Cardiac muscle cell (in vitro differentiated cells and primary cell): ENCODE data around the gene TAF1A. TPM values are rescaled to one million over a fixed set of nuclear protein-coding genes. Genes with fewer than 3 reads are reported as not detected.

Experiments
- DNase-seq, 2 donors: peaks; one replicate each; pipeline versions ENCODE4 v3.0.0 to v3.0.0-alpha.2; 2010 to 2017; ENCODE audit warnings: low read depth in 1 of 2, low spot score in 1 of 2
- H3K27ac ChIP-seq: fragments of 200-600 bp; sonication (generic); 2 replicates; pipeline ENCODE4 v1.5.1; 2016
- H3K27me3 ChIP-seq: fragments of 200-600 bp; sonication (generic); 2 replicates; pipeline ENCODE4 v1.6.0; 2016; ENCODE audit warnings: control low read depth
- H3K36me3 ChIP-seq: fragments of 200-600 bp; sonication (generic); 2 replicates; pipeline ENCODE4 v1.5.1; 2016; ENCODE audit warnings: control low read depth
- H3K4me1 ChIP-seq: fragments of 200-600 bp; sonication (generic); 2 replicates; pipeline ENCODE4 v1.8.1; 2017; ENCODE audit warnings: low read depth, mild to moderate bottlenecking, mixed run types
- H3K4me3 ChIP-seq: fragments of 200-600 bp; sonication (generic); 2 replicates; pipeline ENCODE4 v1.5.1; 2016; ENCODE audit warnings: mild to moderate bottlenecking
- H3K9me3 ChIP-seq: fragments of 200-600 bp; sonication (generic); 2 replicates; pipeline ENCODE4 v1.5.1; 2017; ENCODE audit warnings: low read depth, mild to moderate bottlenecking, control low read depth
- CTCF ChIP-seq: IDR thresholded peaks from 2 replicates; pipeline ENCODE4 v1.5.1; 2012; ENCODE audit warnings: low read depth, mild to moderate bottlenecking, low read length
- polyA plus RNA-seq: library from polyadenylated mRNA; unstranded; fragments of >200 nt; fragmentation: Nextera tagmentation; extraction: Ambion mirVana; gene quantifications from 2 replicates; pipeline ENCODE4 v1.2.1, GENCODE V29; 2016
- total RNA-seq: library from RNA; depleted of rRNA; stranded (reverse); fragments of >200 nt; gene quantifications from 2 replicates; pipeline ENCODE4 v1.2.3, GENCODE V29; 2016

Gene TAF1A
- total and polyA plus RNA-seq, 2 experiments from 2014 or later, result 3.9 to 5.0 TPM

GRCh38 chr1:222535455-222535854 lies 54.3 kb downstream of the TAF1A start:
- H3K4me1 ChIP-seq, result no peaks in the 10 kb centered on the region
- H3K36me3 ChIP-seq, result no peaks in the 10 kb centered on the region
- H3K27ac ChIP-seq, result no peak overlapping the region
- no peak for DNase-seq
- TF ChIP-seq CTCF, result no peak
- H3K4me3 ChIP-seq, result no peak overlapping the region
- H3K27me3 ChIP-seq, result no peaks in the 10 kb centered on the region
- no peaks in the 10 kb centered on the region for H3K9me3 ChIP-seq

DNA sequence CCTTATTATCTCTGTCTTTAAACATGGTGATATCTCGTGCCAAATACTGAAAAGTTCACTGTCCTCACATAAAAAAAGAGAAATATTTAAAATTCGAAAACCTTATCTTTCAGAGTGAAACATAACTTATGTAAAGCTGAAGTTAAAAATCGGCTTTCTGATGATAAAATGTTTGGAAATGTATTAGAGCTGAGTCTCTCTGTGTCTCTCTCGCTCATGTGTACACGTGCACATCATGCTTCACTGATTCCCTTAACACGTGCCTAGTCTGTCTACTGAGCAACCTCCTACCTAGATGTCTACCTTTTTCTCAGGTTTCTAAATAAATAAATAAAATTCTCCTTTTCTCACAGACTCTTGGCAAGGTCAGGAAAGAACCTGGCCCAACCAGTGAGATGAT lies 58.9 kb downstream of the TAF1A start:
- TF ChIP-seq CTCF, result no peak
- H3K4me1 ChIP-seq, result no peaks in the 10 kb centered on the region
- DNase-seq, result no peak
- no peak overlapping the region for H3K4me3 ChIP-seq
- H3K9me3 ChIP-seq, result no peaks in the 10 kb centered on the region
- H3K27me3 ChIP-seq, result no peaks in the 10 kb centered on the region
- no peaks in the 10 kb centered on the region for H3K36me3 ChIP-seq
- H3K27ac ChIP-seq, result no peak overlapping the region

GRCh38 chr1:222529916-222530315 lies 59.8 kb downstream of the TAF1A start:
- Histone ChIP-seq H3K27ac (no peak overlapping the region), H3K9me3 (no peaks in the 10 kb centered on the region), H3K4me1 (no peaks in the 10 kb centered on the region), H3K36me3 (no peaks in the 10 kb centered on the region), H3K4me3 (no peak overlapping the region), H3K27me3 (no peaks in the 10 kb centered on the region)
- no peak for TF ChIP-seq CTCF
- DNase-seq, result no peak

GRCh38 chr1:222529181-222529580 lies 60.6 kb downstream of the TAF1A start:
- no peak for DNase-seq
- H3K4me3 ChIP-seq, result no peak overlapping the region
- no peaks in the 10 kb centered on the region for H3K4me1 ChIP-seq
- no peak for TF ChIP-seq CTCF
- H3K27me3 ChIP-seq, result no peaks in the 10 kb centered on the region
- no peak overlapping the region for H3K27ac ChIP-seq
- H3K36me3 ChIP-seq, result no peaks in the 10 kb centered on the region
- H3K9me3 ChIP-seq, result no peaks in the 10 kb centered on the region

DNA sequence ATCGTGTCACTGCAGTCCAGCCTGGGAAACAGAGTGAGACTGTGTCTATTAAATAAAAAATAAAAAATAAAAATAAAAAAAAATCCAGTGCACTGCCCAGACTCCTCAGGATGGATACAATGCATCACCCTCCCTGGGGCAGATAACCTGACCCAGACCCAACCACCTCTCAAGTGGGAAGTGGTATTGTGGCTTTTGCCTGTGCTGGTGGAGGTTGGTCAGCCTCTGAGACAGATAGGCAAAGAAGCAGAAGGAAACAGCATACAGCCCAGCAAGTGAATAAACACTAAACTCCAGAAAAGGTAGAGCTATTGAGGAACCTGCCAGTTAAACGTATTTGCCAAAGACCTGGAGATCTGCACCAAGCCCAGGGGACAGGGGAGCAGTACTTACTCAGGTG lies 63.8 kb downstream of the TAF1A start:
- TF ChIP-seq CTCF, result no peak
- no peak for DNase-seq
- no peak overlapping the region for H3K27ac ChIP-seq
- H3K36me3 ChIP-seq, result no peaks in the 10 kb centered on the region
- no peaks in the 10 kb centered on the region for H3K27me3 ChIP-seq
- H3K4me1 ChIP-seq, result no peaks in the 10 kb centered on the region
- no peaks in the 10 kb centered on the region for H3K9me3 ChIP-seq
- no peak overlapping the region for H3K4me3 ChIP-seq

- H3K27ac ChIP-seq, result no peak overlapping the region
- no peaks in the 10 kb centered on the region for H3K4me1 ChIP-seq
- H3K9me3 ChIP-seq, result no peaks in the 10 kb centered on the region
- H3K36me3 ChIP-seq, result no peaks in the 10 kb centered on the region
- no peak overlapping the region for H3K4me3 ChIP-seq
- DNase-seq, result no peak
- no peak for TF ChIP-seq CTCF
- H3K27me3 ChIP-seq, result no peaks in the 10 kb centered on the region
Observed at GRCh38 chr1:222523852-222524251, 65.9 kb downstream of the TAF1A start.
